MM.1S (cell line): ENCODE data around the gene SH3D19.

Experiments
- DNase-seq: peaks from one replicate; pipeline ENCODE4 v3.0.0-alpha.2; 2015
- H2AFZ ChIP-seq: fragments of 300-600 bp; sonication (generic); 2 replicates; pipeline ENCODE4 v1.6.0; 2016; ENCODE audit warnings: antibody characterized with exemption, low read length
- H3F3A ChIP-seq: fragments of 300-600 bp; sonication (generic); 2 replicates; pipeline ENCODE4 v1.6.1; 2016; ENCODE audit warnings: mild to moderate bottlenecking, antibody characterized with exemption, low read length, moderate library complexity, mixed read lengths; ENCODE audit not compliant: insufficient read depth
- H3K27ac ChIP-seq: fragments of 300-600 bp; sonication (generic); 2 replicates; pipeline ENCODE4 v1.5.1; 2016; ENCODE audit warnings: mild to moderate bottlenecking, low read length
- H3K27me3 ChIP-seq: fragments of 300-600 bp; sonication (generic); replicated peaks from 2 replicates; pipeline ENCODE4 v1.6.0; 2016; ENCODE audit warnings: low read length; ENCODE audit not compliant: insufficient read depth
- H3K36me3 ChIP-seq: fragments of 300-600 bp; sonication (generic); replicated peaks from 2 replicates; pipeline ENCODE4 v1.6.1; 2016; ENCODE audit warnings: mild to moderate bottlenecking, low read length, mixed read lengths; ENCODE audit not compliant: insufficient read depth
- H3K4me1 ChIP-seq: fragments of 300-600 bp; sonication (generic); 2 replicates; pipeline ENCODE4 v1.6.1; 2016; ENCODE audit warnings: low read length, mixed read lengths
- H3K4me2 ChIP-seq: fragments of 300-600 bp; sonication (generic); 2 replicates; pipeline ENCODE4 v1.6.0; 2016; ENCODE audit warnings: low read depth, low read length
- H3K4me3 ChIP-seq: fragments of 300-600 bp; sonication (generic); 2 replicates; pipeline ENCODE4 v1.5.1; 2016; ENCODE audit warnings: low read length, mixed read lengths
- H3K79me2 ChIP-seq: fragments of 300-600 bp; sonication (generic); 2 replicates; pipeline ENCODE4 v1.6.1; 2016; ENCODE audit warnings: mixed run types, low read length, mixed read lengths
- H3K9ac ChIP-seq: fragments of 300-600 bp; sonication (generic); 2 replicates; pipeline ENCODE4 v1.6.1; 2016; ENCODE audit warnings: low read length, mixed read lengths
- H3K9me2 ChIP-seq: fragments of 300-600 bp; sonication (generic); replicated peaks from 2 replicates; pipeline ENCODE4 v1.6.1; 2016; ENCODE audit warnings: mild to moderate bottlenecking, low read length, mixed read lengths; ENCODE audit not compliant: insufficient read depth
- H3K9me3 ChIP-seq: fragments of 300-600 bp; sonication (generic); replicated peaks from 2 replicates; pipeline ENCODE4 v1.6.1; 2016; ENCODE audit warnings: mild to moderate bottlenecking, low read length, mixed read lengths; ENCODE audit not compliant: insufficient read depth
- H4K20me1 ChIP-seq: fragments of 300-600 bp; sonication (generic); 2 replicates; pipeline ENCODE4 v1.6.1; 2016; ENCODE audit warnings: mild to moderate bottlenecking, low read length, moderate library complexity, mixed read lengths; ENCODE audit not compliant: insufficient read depth
- CTCF ChIP-seq: fragments of 300-600 bp; sonication (generic); IDR thresholded peaks from 2 replicates; pipeline ENCODE4 v1.5.1; 2016; ENCODE audit warnings: antibody characterized with exemption, low read length, mixed read lengths
- EZH2 ChIP-seq: fragments of 300-600 bp; sonication (generic); optimal IDR thresholded peaks from 2 replicates; pipeline ENCODE3; 2017; ENCODE audit warnings: low read depth, mild to moderate bottlenecking, antibody characterized with exemption, low read length, mixed read lengths
- EZH2phosphoT487 ChIP-seq: fragments of 300-600 bp; sonication (generic); IDR thresholded peaks from 2 replicates; pipeline ENCODE4 v1.6.1; 2018; ENCODE audit warnings: antibody characterized with exemption, low read length

Gene SH3D19

DNA sequence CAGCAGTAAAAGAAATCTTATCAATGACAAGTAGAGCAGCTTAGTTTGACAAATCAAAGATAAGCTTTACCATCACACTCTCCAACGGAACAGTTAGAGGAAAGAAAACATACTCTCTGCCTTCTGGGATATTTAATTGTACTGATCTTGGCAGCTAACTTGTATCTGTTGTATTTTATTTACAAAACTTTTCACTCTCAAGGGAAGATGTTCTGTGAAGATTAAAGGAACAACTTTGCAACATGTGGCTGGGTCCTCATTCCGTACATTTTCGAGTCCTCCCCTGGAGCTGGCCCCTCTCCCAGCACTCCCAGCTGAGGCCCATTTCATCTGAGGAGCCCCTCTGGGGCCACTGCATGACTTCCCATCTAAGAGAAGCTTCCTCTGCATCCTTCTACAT is 151.5 kb downstream of the SH3D19 start:
- H3K4me1 ChIP-seq = no peaks in the 10 kb centered on the region
- H3K4me2 ChIP-seq = no peak overlapping the region
- DNase-seq = no peak
- H3K36me3 ChIP-seq = no peaks in the 10 kb centered on the region
- TF ChIP-seq EZH2phosphoT487 (no peak), EZH2 (no peak), CTCF (no peak)
- H3K79me2 ChIP-seq = no peaks in the 10 kb centered on the region
- no peaks in the 10 kb centered on the region for H3K9me3 ChIP-seq
- no peaks in the 10 kb centered on the region for H4K20me1 ChIP-seq
- H3K9me2 ChIP-seq = no peaks in the 10 kb centered on the region
- no peak overlapping the region for H3K27ac ChIP-seq
- no peaks in the 10 kb centered on the region for H3K27me3 ChIP-seq
- H3K4me3 ChIP-seq = no peak overlapping the region
- H3F3A ChIP-seq = no peaks in the 10 kb centered on the region
- H3K9ac ChIP-seq = no peak overlapping the region
- H2AFZ ChIP-seq = no peak overlapping the region

GRCh38 chr4:151169900-151170299 is 155.5 kb downstream of the SH3D19 start:
- Histone ChIP-seq H3F3A (no peaks in the 10 kb centered on the region), H3K4me2 (no peak overlapping the region), H4K20me1 (no peaks in the 10 kb centered on the region), H3K9me2 (no peaks in the 10 kb centered on the region), H3K9ac (no peak overlapping the region), H2AFZ (no peak overlapping the region), H3K9me3 (no peaks in the 10 kb centered on the region), H3K4me3 (no peak overlapping the region), H3K27ac (no peak overlapping the region), H3K4me1 (no peaks in the 10 kb centered on the region), H3K27me3 (no peaks in the 10 kb centered on the region), H3K36me3 (no peaks in the 10 kb centered on the region), H3K79me2 (no peaks in the 10 kb centered on the region)
- TF ChIP-seq CTCF (no peak), EZH2 (no peak), EZH2phosphoT487 (no peak)
- no peak for DNase-seq

GRCh38 chr4:151169223-151169622 is 156.2 kb downstream of the SH3D19 start:
- no peaks in the 10 kb centered on the region for H3K27me3 ChIP-seq
- H2AFZ ChIP-seq = no peak overlapping the region
- no peaks in the 10 kb centered on the region for H3F3A ChIP-seq
- no peak overlapping the region for H3K27ac ChIP-seq
- H3K36me3 ChIP-seq = no peaks in the 10 kb centered on the region
- DNase-seq = no peak
- no peak overlapping the region for H3K9ac ChIP-seq
- no peaks in the 10 kb centered on the region for H4K20me1 ChIP-seq
- H3K9me2 ChIP-seq = no peaks in the 10 kb centered on the region
- no peaks in the 10 kb centered on the region for H3K9me3 ChIP-seq
- TF ChIP-seq EZH2phosphoT487 (no peak), CTCF (no peak), EZH2 (no peak)
- H3K4me2 ChIP-seq = no peak overlapping the region
- no peaks in the 10 kb centered on the region for H3K4me1 ChIP-seq
- no peaks in the 10 kb centered on the region for H3K79me2 ChIP-seq
- no peak overlapping the region for H3K4me3 ChIP-seq
